GM12878 (cell line): ENCODE data around the gene KMT2B. TPM values are rescaled to one million over a fixed set of nuclear protein-coding genes. Genes with fewer than 3 reads are reported as not detected.

ENCODE experiments used
- ATAC-seq: fragments of 200-7000 bp; cut with Tn5 transposase; 3 replicates; pipeline ENCODE4 v1.9.1; 2020; ENCODE audit warnings: mild to moderate bottlenecking, moderate library complexity
- BruUV-seq: library from RNA; stranded (reverse); fragments of 400-500 nt; replicated peaks from 2 replicates; lab custom pipeline; 2021; lab: Mats Ljungman, UMichigan
- CTCF ChIA-PET: fragments of 300-600 bp; sonication (Branson Sonifier 250); formaldehyde crosslinking; extraction: SDS; loops from one replicate; lab custom pipeline; 2021; ENCODE audit warnings: inconsistent platforms; lab: Yijun Ruan, JAX
- POLR2A ChIA-PET: fragments of 350-600 bp; formaldehyde crosslinking; extraction: SDS; loops from one replicate; lab custom pipeline; 2021; ENCODE audit warnings: inconsistent platforms; lab: Charles Lee
- RAD21 ChIA-PET: fragments of 300-600 bp; sonication (Branson Sonifier 250); formaldehyde crosslinking; loops from one replicate; lab custom pipeline; 2023; ENCODE audit warnings: antibody characterized with exemption; ENCODE audit not compliant: unreplicated experiment; lab: Charles Lee
- SMC1A ChIA-PET: fragments of 300-600 bp; sonication (Branson Sonifier 250); formaldehyde crosslinking; loops from one replicate; lab custom pipeline; 2023; ENCODE audit not compliant: unreplicated experiment, uncharacterized antibody; lab: Charles Lee
- DNase-seq: peaks from one replicate; pipeline ENCODE4 v3.0.0-alpha.2; 2011; ENCODE audit warnings: low read depth, low spot score
- FAIRE-seq: peaks from 3 replicates; lab custom pipeline; 2011; peaks lifted over from hg19 to GRCh38; lab: Jason Lieb, UNC
- H2AFZ ChIP-seq: 2 replicates; pipeline ENCODE4 v1.6.0; 2011; ENCODE audit warnings: low read depth, low read length, control low read depth; ENCODE audit not compliant: control insufficient read depth
- H3K27ac ChIP-seq: 2 replicates; pipeline ENCODE4 v1.5.1; 2011; ENCODE audit warnings: control low read depth; ENCODE audit not compliant: control insufficient read depth, insufficient read depth
- H3K27me3 ChIP-seq, 2 experiments: replicated peaks in 1 of 2; 2 replicates each; pipeline versions ENCODE4 v1.6.0 to v1.6.1; 2011; ENCODE audit warnings: low read length in 1 of 2; ENCODE audit not compliant: control insufficient read depth in 2 of 2, insufficient read depth in 2 of 2
- H3K36me3 ChIP-seq, 2 experiments: 2 replicates each; pipeline ENCODE4 v1.5.1; 2011; ENCODE audit warnings: low read length in 1 of 2; ENCODE audit not compliant: control insufficient read depth in 2 of 2, insufficient read depth in 2 of 2
- H3K4me1 ChIP-seq: 2 replicates; pipeline ENCODE4 v1.6.1; 2011; ENCODE audit warnings: mild to moderate bottlenecking, low read length, moderate library complexity, mixed read lengths; ENCODE audit not compliant: control insufficient read depth, insufficient read depth
- H3K4me2 ChIP-seq: 2 replicates; pipeline ENCODE4 v1.6.0; 2011; ENCODE audit warnings: control low read depth; ENCODE audit not compliant: control insufficient read depth, insufficient read depth
- H3K4me3 ChIP-seq: fragments of 200-600 bp; sonication (generic); 2 replicates; pipeline ENCODE4 v1.5.1; 2016
- H3K79me2 ChIP-seq: 2 replicates; pipeline ENCODE4 v1.6.0; 2011; ENCODE audit warnings: low read length; ENCODE audit not compliant: control insufficient read depth, insufficient read depth
- H3K9ac ChIP-seq: 2 replicates; pipeline ENCODE4 v1.8.0; 2011; ENCODE audit warnings: low read length, control low read depth, mixed read lengths; ENCODE audit not compliant: control insufficient read depth, insufficient read depth
- H3K9me3 ChIP-seq: replicated peaks from 3 replicates; pipeline ENCODE4 v1.5.1; 2011; ENCODE audit warnings: mild to moderate bottlenecking, low read length; ENCODE audit not compliant: control insufficient read depth, insufficient read depth
- H4K20me1 ChIP-seq: 2 replicates; pipeline ENCODE4 v1.6.0; 2011; ENCODE audit not compliant: control insufficient read depth, insufficient read depth
- CHD4 ChIP-seq: fragments of 200-600 bp; sonication (generic); IDR thresholded peaks from 2 replicates; pipeline ENCODE4 v1.6.1; 2016; ENCODE audit warnings: mild to moderate bottlenecking
- EZH2 ChIP-seq: IDR thresholded peaks from 2 replicates; pipeline ENCODE4 v1.6.1; 2012; ENCODE audit warnings: low read depth, mild to moderate bottlenecking, control low read depth, inconsistent platforms, low read length, borderline replicate concordance; ENCODE audit not compliant: control insufficient read depth
- KDM1A ChIP-seq: fragments of 200-600 bp; sonication (generic); IDR thresholded peaks from 2 replicates; pipeline ENCODE4 v1.6.1; 2016; ENCODE audit warnings: borderline replicate concordance
- LARP7 ChIP-seq: fragments of 450-650 bp; IDR thresholded peaks from 2 replicates; pipeline ENCODE4 v1.6.1; 2017; ENCODE audit warnings: mild to moderate bottlenecking
- NR2C2 ChIP-seq: IDR thresholded peaks from 2 replicates; pipeline ENCODE4 v1.6.1; 2011; ENCODE audit warnings: borderline replicate concordance, low read depth; ENCODE audit not compliant: control insufficient read depth, insufficient read length
- REST ChIP-seq: IDR thresholded peaks from 2 replicates; pipeline ENCODE4 v1.6.1; 2012; ENCODE audit warnings: mild to moderate bottlenecking, low read depth, low read length
- RUNX3 ChIP-seq: IDR thresholded peaks from 2 replicates; pipeline ENCODE4 v1.6.1; 2012; ENCODE audit warnings: low read length, inconsistent platforms
- SIN3A ChIP-seq: IDR thresholded peaks from 2 replicates; pipeline ENCODE4 v1.6.1; 2012; ENCODE audit warnings: low read depth, low read length, improper control_type of control experiment
- SIX5 ChIP-seq: IDR thresholded peaks from 2 replicates; pipeline ENCODE4 v1.6.1; 2011; ENCODE audit warnings: mild to moderate bottlenecking, low read depth, low read length, moderate library complexity; ENCODE audit not compliant: severe bottlenecking
- SUPT20H ChIP-seq: IDR thresholded peaks from 2 replicates; pipeline ENCODE4 v1.6.1; 2011; ENCODE audit warnings: low read depth, mild to moderate bottlenecking, low read length, moderate library complexity, borderline replicate concordance; ENCODE audit not compliant: control insufficient read depth
- TCF3 ChIP-seq: IDR thresholded peaks from 2 replicates; pipeline ENCODE4 v1.6.1; 2012; ENCODE audit warnings: low read depth, mild to moderate bottlenecking, low read length, borderline replicate concordance; ENCODE audit not compliant: insufficient read depth
- ZZZ3 ChIP-seq: IDR thresholded peaks from 2 replicates; pipeline ENCODE4 v1.6.1; 2011; ENCODE audit warnings: low read depth; ENCODE audit not compliant: control insufficient read depth, insufficient read length
- WGBS: methylation state at CpG from one replicate; pipeline ENCODE4 v1.1.6; 2016; ENCODE audit warnings: low lambda C conversion rate; ENCODE audit not compliant: insufficient replicate concordance, insufficient coverage; ENCODE audit errors: missing lambda C conversion rate; 5-methylcytosine and 5-hydroxymethylcytosine counted together
- in situ Hi-C: fragments of 300-500 bp; cut with MboI; formaldehyde crosslinking; loops from 9 replicates; pipeline ENCODE4 v1.14.3; 2018; ENCODE audit warnings: mixed read lengths
- intact Hi-C: fragments of 100-400 bp; cut with micrococcal nuclease; formaldehyde crosslinking; loops from one replicate; pipeline ENCODE4 v1.14.2; 2022; ENCODE audit not compliant: unreplicated experiment
- polyA plus RNA-seq, 11 experiments: library from polyadenylated mRNA; depleted of rRNA in 4 of 11; unstranded in 6 of 11; stranded (reverse) in 5 of 11; fragments of >200 nt; fragmentation: Nextera tagmentation in 4 of 11; fragmentation: Illumina TruSeq in 1 of 11; extraction: Ambion mirVana in 4 of 11; extraction: Trizol in 1 of 11; gene quantifications; 1 replicate in 1 of 11; 2 replicates in 10 of 11; pipeline versions ENCODE4 v1.2.1 to v1.2.3, GENCODE V29; 2011 to 2016; ENCODE audit warnings: inconsistent platforms in 2 of 11, missing spikeins in 2 of 11, low read depth in 1 of 11
- total RNA-seq, 4 experiments: library from RNA; depleted of rRNA in 3 of 4; stranded (reverse); fragments of >200 nt in 3 of 4; fragmentation: Illumina TruSeq in 1 of 4; extraction: Trizol in 1 of 4; gene quantifications; 2 replicates each; pipeline versions ENCODE4 v1.2.1 to v1.2.3, GENCODE V29; 2013 to 2021
- TF ChIP-seq, protein P1 (sequence below): IDR thresholded peaks from 2 replicates; pipeline ENCODE4 v1.6.1; 2012; ENCODE audit warnings: low read depth, low read length, improper control_type of control experiment
- TF ChIP-seq, protein P2 (sequence below): fragments of 450-650 bp; IDR thresholded peaks from 2 replicates; pipeline ENCODE4 v1.6.1; 2014; ENCODE audit warnings: mild to moderate bottlenecking

KMT2B gene
- total and polyA plus RNA-seq, 10 of the 15 experiments (the other 5 are each of a cell fraction or from before 2014, with no cell fraction given): 0.71 to 35.6 (median 6.0) TPM

GRCh38 chr19:35704218-35704617 lies 13.6 kb upstream of the KMT2B start, which contains the start of gene ZBTB32 (continued):
- TF ChIP-seq EZH2 (no peak), SIN3A (no peak), ZZZ3 (no peak), NR2C2 (no peak), REST (peak; percentile 83)

- H3K27ac ChIP-seq: no peak overlapping the region
- ChIA-PET SMC1A (interaction anchor here (1.0 to 2.5 kb wide), 3 partner anchors 8 to 13 kb away, joined by 3 to 13 read pairs (median 4); no protein-coding TSS in a partner anchor), RAD21 (interaction anchor here (1.4 kb wide), 1 partner anchor 11 kb away, joined by 5 read pairs; no protein-coding TSS in a partner anchor), POLR2A (interaction anchor here (0.6 to 12.1 kb wide), 4 partner anchors 9 to 192 kb away, joined by 4 to 516 read pairs (median 5); partner anchors contain the start of genes PSENEN, U2AF1L4 and ZBTB32), CTCF (interaction anchor here (0.8 to 1.5 kb wide), 2 partner anchors 9 to 11 kb away, joined by 3 to 4 read pairs; no protein-coding TSS in a partner anchor)
- H3K27me3 ChIP-seq: no peaks in the 10 kb centered on the region
- ATAC-seq (no peak), FAIRE-seq (no peak), DNase-seq (no peak)
- in situ Hi-C loops (no loop called here), intact Hi-C loops (no loop called here)
- 100% methylated on average over 1 of the region's 1 CpG for WGBS
- peaks cover 12% of the 10 kb centered on the region for H3K79me2 ChIP-seq
- BruUV-seq: no TSS peak
- no peak overlapping the region for H2AFZ ChIP-seq
- H4K20me1 ChIP-seq: no peaks in the 10 kb centered on the region
- H3K4me1 ChIP-seq: peaks cover 28% of the 10 kb centered on the region
- H3K4me2 ChIP-seq: no peak overlapping the region
- H3K9ac ChIP-seq: no peak overlapping the region
- no peaks in the 10 kb centered on the region for H3K9me3 ChIP-seq
- H3K36me3 ChIP-seq: no peaks in the 10 kb centered on the region
- H3K4me3 ChIP-seq: no peak overlapping the region
- no peak for TF ChIP-seq SIX5
- no peak for TF ChIP-seq TCF3
- no peak for TF ChIP-seq KDM1A
- no peak for TF ChIP-seq CHD4
- no peak for TF ChIP-seq RUNX3
- TF ChIP-seq, protein P1, sequence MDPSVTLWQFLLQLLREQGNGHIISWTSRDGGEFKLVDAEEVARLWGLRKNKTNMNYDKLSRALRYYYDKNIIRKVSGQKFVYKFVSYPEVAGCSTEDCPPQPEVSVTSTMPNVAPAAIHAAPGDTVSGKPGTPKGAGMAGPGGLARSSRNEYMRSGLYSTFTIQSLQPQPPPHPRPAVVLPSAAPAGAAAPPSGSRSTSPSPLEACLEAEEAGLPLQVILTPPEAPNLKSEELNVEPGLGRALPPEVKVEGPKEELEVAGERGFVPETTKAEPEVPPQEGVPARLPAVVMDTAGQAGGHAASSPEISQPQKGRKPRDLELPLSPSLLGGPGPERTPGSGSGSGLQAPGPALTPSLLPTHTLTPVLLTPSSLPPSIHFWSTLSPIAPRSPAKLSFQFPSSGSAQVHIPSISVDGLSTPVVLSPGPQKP: no peak
- TF ChIP-seq SUPT20H: no peak
- no peak for TF ChIP-seq NR2C2
- TF ChIP-seq, protein P2, sequence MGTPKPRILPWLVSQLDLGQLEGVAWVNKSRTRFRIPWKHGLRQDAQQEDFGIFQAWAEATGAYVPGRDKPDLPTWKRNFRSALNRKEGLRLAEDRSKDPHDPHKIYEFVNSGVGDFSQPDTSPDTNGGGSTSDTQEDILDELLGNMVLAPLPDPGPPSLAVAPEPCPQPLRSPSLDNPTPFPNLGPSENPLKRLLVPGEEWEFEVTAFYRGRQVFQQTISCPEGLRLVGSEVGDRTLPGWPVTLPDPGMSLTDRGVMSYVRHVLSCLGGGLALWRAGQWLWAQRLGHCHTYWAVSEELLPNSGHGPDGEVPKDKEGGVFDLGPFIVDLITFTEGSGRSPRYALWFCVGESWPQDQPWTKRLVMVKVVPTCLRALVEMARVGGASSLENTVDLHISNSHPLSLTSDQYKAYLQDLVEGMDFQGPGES: no peak
- no peak for TF ChIP-seq LARP7
These were observed 9.4 kb upstream of the KMT2B start for GRCh38 chr19:35708391-35708790.
